ENCODE measurements around the gene COPS3.

The COPS3 gene

DNA sequence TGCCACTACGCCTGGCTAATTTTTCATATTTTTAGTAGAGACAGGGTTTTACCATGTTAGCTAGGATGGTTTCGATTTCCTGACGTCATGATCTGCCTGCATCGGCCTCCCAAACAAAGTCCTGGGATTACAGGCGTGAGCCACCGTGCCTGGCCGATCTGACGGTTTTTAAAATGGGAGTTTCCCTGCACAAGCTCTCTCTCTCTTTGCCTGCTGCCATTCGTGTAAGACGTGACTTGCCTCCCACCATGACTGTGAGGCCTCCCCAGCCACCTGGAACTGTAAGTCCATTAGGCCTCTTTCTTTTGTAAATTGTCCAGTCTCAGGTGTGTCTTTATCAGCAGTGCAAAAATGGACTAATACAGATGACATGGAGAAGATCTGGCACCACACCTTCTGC, 39.4 kb downstream of the COPS3 start:
- Histone ChIP-seq H3K9ac (ENCODE audit: low read depth, low read length) (no peak overlapping the region), H3K27ac (ENCODE audit: low read length) (no peak overlapping the region), H2AFZ (ENCODE audit: low read depth, low read length) (no peak overlapping the region), H3K27me3 (ENCODE audit: insufficient read depth, low read length, poor library complexity) (no peaks in the 10 kb centered on the region), H3K79me2 (ENCODE audit: insufficient read depth, low read length) (peaks cover 5% of the 10 kb centered on the region), H4K20me1 (ENCODE audit: insufficient read depth, low read length) (no peaks in the 10 kb centered on the region), H3K36me3 (ENCODE audit: insufficient read depth, low read length) (peaks cover 15% of the 10 kb centered on the region), H3K9me3 (ENCODE audit: insufficient read depth, low read length, severe bottlenecking) (no peaks in the 10 kb centered on the region), H3K4me2 (ENCODE audit: insufficient read depth, low read length) (no peak overlapping the region), H3K4me1 (ENCODE audit: insufficient read depth, low read length) (peaks cover 12% of the 10 kb centered on the region), H3K4me3 (ENCODE audit: low read depth in 1 of 2, low read length in 2 of 2) (no peak overlapping the region)
- TF ChIP-seq, protein P1, sequence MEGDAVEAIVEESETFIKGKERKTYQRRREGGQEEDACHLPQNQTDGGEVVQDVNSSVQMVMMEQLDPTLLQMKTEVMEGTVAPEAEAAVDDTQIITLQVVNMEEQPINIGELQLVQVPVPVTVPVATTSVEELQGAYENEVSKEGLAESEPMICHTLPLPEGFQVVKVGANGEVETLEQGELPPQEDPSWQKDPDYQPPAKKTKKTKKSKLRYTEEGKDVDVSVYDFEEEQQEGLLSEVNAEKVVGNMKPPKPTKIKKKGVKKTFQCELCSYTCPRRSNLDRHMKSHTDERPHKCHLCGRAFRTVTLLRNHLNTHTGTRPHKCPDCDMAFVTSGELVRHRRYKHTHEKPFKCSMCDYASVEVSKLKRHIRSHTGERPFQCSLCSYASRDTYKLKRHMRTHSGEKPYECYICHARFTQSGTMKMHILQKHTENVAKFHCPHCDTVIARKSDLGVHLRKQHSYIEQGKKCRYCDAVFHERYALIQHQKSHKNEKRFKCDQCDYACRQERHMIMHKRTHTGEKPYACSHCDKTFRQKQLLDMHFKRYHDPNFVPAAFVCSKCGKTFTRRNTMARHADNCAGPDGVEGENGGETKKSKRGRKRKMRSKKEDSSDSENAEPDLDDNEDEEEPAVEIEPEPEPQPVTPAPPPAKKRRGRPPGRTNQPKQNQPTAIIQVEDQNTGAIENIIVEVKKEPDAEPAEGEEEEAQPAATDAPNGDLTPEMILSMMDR (IDR thresholded peaks at IDR 0.05; ENCODE audit: borderline replicate concordance, extremely low read depth, low read length, poor library complexity, severe bottlenecking) = no peak
- TF ChIP-seq EZH2 (IDR thresholded peaks at IDR 0.05; ENCODE audit: borderline replicate concordance, low read depth, low read length, severe bottlenecking) = no peak
- ATAC-seq (ENCODE audit: insufficient read depth, low read depth) (no peak), DNase-seq (no peak)

DNA sequence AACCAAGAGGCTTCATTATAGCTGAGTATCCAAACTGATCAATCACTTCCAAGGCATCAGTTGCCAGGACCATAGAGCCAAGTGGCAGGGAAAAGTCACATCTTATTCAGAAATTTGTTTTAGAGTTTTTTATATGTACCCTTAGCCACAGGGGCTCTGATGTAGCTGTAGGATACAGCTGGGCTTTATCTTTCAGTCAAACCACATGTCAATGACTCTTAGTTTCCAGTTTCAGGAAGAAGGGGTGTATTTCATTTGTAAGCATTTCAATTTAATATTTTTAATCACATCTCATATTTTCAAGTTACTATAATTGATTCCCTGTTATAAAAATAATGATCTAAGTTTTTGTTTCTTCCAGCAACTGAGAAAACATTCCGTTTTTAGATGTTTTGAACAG, 41.2 kb downstream of the COPS3 start:
- Histone ChIP-seq H2AFZ (ENCODE audit: low read depth, low read length) (no peak overlapping the region), H3K27me3 (ENCODE audit: insufficient read depth, low read length, poor library complexity) (no peaks in the 10 kb centered on the region), H3K4me3 (ENCODE audit: low read depth in 1 of 2, low read length in 2 of 2) (no peak overlapping the region), H3K4me1 (ENCODE audit: insufficient read depth, low read length) (peaks cover 28% of the 10 kb centered on the region), H3K27ac (ENCODE audit: low read length) (no peak overlapping the region), H3K79me2 (ENCODE audit: insufficient read depth, low read length) (peaks cover 23% of the 10 kb centered on the region), H3K9me3 (ENCODE audit: insufficient read depth, low read length, severe bottlenecking) (no peaks in the 10 kb centered on the region), H4K20me1 (ENCODE audit: insufficient read depth, low read length) (peaks cover 6% of the 10 kb centered on the region), H3K36me3 (ENCODE audit: insufficient read depth, low read length) (peaks cover 4% of the 10 kb centered on the region; the same call in 1 of the 2 replicates), H3K4me2 (ENCODE audit: insufficient read depth, low read length) (no peak overlapping the region), H3K9ac (ENCODE audit: low read depth, low read length) (no peak overlapping the region)
- ATAC-seq (ENCODE audit: insufficient read depth, low read depth) (no peak), DNase-seq (no peak)
- TF ChIP-seq EZH2 (IDR thresholded peaks at IDR 0.05; ENCODE audit: borderline replicate concordance, low read depth, low read length, severe bottlenecking) = no peak
- TF ChIP-seq, protein P1 (IDR thresholded peaks at IDR 0.05; ENCODE audit: borderline replicate concordance, extremely low read depth, low read length, poor library complexity, severe bottlenecking) = no peak

DNA sequence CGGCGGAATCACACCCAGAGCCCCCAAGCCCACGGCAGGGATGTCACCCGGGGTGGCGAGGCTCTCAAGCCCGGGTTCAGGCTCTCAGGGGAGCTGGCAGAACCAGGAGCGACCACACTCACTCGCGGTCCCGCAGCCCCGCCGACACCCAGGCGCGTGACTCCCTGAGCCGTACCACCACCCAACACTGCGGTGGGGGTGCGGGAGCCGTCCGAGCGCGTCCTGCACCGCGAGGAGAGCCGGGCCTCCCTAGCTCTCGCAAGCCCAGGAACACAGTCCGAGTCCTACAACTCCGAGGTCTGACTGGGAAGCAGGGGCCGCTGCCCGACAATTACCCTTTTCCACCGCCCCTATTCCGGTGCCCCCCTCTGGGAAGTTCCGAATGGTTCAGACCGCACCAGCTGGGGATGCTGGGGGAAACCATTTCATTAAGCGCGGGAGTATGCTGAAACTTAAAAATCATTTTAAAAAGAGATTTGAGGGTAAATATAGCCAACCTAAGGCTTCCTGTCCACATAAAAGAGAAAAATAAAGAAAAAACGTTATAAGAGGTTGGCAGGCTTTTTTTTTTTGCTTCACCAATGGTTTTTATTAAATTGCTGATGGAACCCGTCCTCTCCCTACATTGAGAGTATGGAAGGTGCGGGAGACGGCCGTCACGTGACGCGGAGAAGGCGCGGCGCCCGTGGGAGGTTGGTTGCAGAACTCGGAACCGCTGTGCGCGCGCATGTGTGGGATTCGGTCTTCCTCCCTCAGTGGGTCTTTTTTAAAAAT, 43.8 kb downstream of the COPS3 start, which contains the start of gene FLCN:
FLCN (minus strand) TSS at position 143 of the 774 bp plus-strand sequence. CDS start 9,031 bp downstream, outside the sequence.
- Histone ChIP-seq H4K20me1 (ENCODE audit: insufficient read depth, low read length) (peaks cover 6% of the 10 kb centered on the region), H3K4me1 (ENCODE audit: insufficient read depth, low read length) (peaks cover 28% of the 10 kb centered on the region), H3K36me3 (ENCODE audit: insufficient read depth, low read length) (peaks cover 12% of the 10 kb centered on the region), H2AFZ (ENCODE audit: low read depth, low read length) (peak within 1 kb of the TSS; percentile 91), H3K9ac (ENCODE audit: low read depth, low read length) (peak within 1 kb of the TSS; percentile 76), H3K27ac (ENCODE audit: low read length) (peak within 1 kb of the TSS; percentile 97), H3K27me3 (ENCODE audit: insufficient read depth, low read length, poor library complexity) (no peaks in the 10 kb centered on the region), H3K79me2 (ENCODE audit: insufficient read depth, low read length) (peaks cover 39% of the 10 kb centered on the region), H3K4me2 (ENCODE audit: insufficient read depth, low read length) (peak within 1 kb of the TSS; percentile 95), H3K4me3 (ENCODE audit: low read depth in 1 of 2, low read length in 2 of 2) (peak within 1 kb of the TSS; percentile 74 to 92), H3K9me3 (ENCODE audit: insufficient read depth, low read length, severe bottlenecking) (no peaks in the 10 kb centered on the region)
- peak; percentile 87 for DNase-seq
- peak; percentile 93 for ATAC-seq (ENCODE audit: insufficient read depth, low read depth)
- TF ChIP-seq, protein P1 (IDR thresholded peaks at IDR 0.05; ENCODE audit: borderline replicate concordance, extremely low read depth, low read length, poor library complexity, severe bottlenecking) = no peak
- no peak for TF ChIP-seq EZH2 (IDR thresholded peaks at IDR 0.05; ENCODE audit: borderline replicate concordance, low read depth, low read length, severe bottlenecking)

Data from DND-41 (cell line).